Head of caudate nucleus (tissue), 42 donors: ENCODE data around the gene ATP11C.
"Not testable (repeated sequence)": the region's sequence is repeated elsewhere in the genome, so short reads cannot be mapped to it uniquely, and the experiment has no call there.

Experiments
- DNase-seq, 42 donors: peaks; one replicate each; pipeline versions ENCODE4 v3.0.0 to v3.0.0-alpha.2; 2020 to 2021; ENCODE audit warnings: mixed read lengths in 7 of 42
- intact Hi-C: fragments of 100-400 bp; cut with DNase I; formaldehyde crosslinking; loops from one replicate; pipeline ENCODE4 v1.15.0; 2022

ATP11C gene

DNA sequence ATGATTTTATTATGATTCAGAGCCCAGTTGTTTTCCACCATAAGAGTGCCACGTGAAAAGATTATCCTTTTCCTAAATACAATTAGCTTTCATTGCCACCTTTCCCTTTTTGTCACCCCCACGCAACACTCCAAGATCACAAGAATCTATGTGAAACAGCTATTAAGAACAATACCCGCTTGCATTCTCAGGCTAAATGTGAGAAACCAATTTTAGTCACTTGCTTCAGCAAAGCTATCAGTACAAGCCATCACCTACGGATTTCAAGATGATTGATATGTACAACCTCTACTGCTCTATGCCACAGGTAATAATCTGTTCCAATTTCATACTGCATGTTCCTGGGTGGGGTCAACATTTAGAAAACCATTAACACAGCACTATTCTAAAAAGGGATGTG is 2.5 kb downstream of the ATP11C start:
- DNase-seq: peak in 1 of 42 donors; percentile 2
- intact Hi-C loops: no loop called here

DNA sequence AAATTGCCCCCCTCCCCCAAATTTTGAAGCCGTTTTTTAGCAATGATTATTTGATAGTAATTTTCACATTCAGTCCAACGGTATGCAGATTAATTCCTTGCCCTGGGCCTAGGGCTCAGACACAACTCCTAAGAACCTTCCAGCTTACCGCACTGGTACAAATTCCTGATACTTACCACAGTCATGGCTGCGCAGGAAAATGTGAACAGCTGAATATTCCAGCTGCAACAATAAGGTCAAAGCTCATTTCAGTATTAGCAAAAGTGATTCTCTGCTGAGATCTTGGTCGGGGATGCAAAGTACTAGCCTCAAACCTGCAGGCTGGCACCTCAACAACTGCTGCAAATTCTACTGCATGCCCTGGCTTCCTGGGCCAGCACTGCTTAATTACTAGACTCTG is 3.0 kb downstream of the ATP11C start:
- intact Hi-C loops: no loop called here

DNA sequence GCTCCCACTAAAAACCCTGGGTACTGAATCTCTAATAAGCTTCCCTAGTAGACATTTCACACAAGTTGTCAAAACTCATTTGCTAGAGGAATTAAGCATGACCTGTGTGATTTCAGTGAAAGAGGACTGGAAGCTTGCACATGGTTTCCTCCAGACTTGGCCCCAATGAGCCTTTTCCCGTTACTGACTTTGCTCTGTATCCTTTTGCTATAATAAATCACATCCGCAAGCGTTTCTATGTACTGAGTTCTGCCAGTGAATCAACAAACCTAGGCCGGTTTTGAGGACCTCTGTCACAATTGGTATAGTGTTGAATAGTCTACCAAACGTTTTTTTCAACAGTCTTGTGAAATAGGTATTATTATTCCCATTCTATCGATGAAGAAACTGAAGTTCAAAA is 8.2 kb downstream of the ATP11C start:
- DNase-seq: no peak
- intact Hi-C loops: no loop called here

More for the DNA sequence above, 3.0 kb downstream of the ATP11C start:
- DNase-seq: no peak

DNA sequence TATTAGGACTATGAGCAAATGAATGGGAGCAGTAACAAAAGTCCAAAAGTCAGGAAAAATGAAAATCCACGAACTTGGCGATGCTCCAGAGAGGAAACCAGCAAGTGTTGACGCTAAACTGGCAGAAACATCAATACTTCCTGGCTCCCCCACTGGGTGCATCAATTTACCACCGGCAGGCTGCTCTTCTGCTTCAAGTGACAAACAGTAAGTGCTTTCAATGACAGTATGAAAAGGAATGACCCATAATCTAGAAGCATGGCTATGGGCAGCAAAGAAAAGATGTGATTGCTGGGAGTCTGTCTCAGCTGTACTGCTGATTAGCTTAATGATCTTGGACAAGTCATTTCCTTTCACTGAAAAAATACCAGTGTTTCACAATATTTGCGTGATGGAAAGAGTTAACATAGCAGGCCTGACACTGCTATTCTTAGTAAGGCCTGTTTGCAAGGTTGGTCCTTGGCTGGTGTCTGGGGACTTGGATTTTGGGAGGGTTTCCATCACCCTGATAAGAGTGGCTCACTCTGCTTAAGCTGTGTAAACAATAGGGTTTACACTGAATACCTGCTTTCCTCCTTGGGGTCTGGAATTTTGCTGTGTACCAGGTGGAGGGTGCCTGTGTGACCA is 8.7 kb downstream of the ATP11C start:
- intact Hi-C loops: no loop called here
- no peak for DNase-seq

GRCh38 chrX:139921142-139921541 is 11.7 kb downstream of the ATP11C start:
- intact Hi-C loops, DNase-seq: not testable (repeated sequence)

DNA sequence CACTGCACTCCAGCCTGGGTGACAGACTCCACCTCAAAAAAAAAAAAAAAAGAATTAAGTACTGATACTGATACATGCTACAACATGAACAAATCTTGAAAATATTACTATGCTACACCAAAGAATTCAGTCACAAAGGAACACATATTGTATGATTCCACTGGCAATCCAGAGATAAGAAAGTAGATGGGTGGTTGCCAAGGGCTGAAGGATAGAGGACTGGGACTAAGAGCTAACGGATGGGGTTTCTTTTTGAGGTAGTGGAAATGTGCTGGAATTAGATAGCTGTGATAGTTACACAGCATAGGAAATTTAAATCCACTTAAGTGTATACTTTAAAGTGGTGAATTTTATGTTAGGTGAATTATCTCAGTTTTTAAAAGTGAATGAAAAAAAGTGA is 12.5 kb downstream of the ATP11C start:
- intact Hi-C loops: no loop called here
- no peak for DNase-seq

DNA sequence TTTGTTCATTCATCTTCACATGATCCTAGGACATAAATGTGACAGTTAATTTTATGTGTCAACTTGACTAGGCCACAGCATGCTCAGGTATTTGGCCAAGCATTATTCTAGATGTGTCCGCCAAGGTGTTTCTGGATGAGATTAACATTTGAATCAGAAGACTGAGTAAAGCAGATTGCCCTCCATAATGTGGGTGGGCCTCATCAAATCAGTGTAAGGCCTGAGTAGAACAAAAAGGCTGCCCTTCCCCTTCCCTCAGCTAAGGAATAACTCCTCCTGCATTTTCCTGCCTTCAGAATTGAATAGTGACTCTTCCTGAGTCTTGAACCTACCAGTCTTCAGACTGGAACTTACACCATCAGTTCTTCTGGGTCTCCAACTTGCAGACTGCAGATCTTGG is 18.4 kb downstream of the ATP11C start:
- DNase-seq: no peak
- intact Hi-C loops: no loop called here

DNA sequence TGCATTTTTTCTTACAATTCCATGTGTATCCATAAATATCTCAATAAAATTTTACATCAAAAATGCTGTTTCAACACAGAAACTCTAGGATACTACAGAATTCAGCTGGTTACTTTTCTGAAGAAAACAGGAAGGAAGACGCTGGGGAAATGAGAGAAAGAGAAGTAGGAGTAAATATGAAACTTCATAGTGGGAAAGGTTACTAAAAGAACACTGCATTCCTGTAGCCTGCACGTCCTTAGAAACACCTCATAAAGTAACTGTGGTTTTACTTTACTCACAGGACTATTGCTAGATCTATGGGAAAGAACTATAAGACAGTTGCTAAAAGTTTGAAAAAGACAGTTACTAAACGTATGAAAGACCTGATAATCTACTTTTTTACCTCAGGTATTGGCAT is 23.1 kb downstream of the ATP11C start:
- intact Hi-C loops: no loop called here
- no peak for DNase-seq

DNA sequence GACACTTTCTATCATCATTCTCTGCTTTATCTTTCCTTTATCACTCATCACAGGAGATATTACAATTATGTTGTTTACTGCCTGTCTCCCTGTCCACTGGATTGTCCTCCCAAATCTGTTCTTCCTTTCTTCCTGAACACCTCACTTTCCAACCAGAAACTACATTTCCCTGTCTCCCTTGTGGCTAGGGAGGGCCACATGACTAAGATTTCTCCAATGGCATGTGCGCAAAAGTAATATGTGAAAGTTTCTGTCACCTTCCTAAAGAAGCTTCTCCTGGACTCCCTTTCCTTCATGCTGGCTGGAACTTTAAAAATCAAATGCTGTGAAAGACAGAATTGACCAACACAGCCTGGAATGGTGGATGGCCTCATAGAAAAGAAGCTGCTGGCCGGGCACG is 25.8 kb downstream of the ATP11C start:
- DNase-seq: no peak
- intact Hi-C loops: no loop called here

GRCh38 chrX:139905743-139906142 is 27.1 kb downstream of the ATP11C start:
- intact Hi-C loops: no loop called here

GRCh38 chrX:139905051-139905450 is 27.8 kb downstream of the ATP11C start:
- no peak for DNase-seq

More at GRCh38 chrX:139905743-139906142, 27.1 kb downstream of the ATP11C start:
- DNase-seq: no peak

DNA sequence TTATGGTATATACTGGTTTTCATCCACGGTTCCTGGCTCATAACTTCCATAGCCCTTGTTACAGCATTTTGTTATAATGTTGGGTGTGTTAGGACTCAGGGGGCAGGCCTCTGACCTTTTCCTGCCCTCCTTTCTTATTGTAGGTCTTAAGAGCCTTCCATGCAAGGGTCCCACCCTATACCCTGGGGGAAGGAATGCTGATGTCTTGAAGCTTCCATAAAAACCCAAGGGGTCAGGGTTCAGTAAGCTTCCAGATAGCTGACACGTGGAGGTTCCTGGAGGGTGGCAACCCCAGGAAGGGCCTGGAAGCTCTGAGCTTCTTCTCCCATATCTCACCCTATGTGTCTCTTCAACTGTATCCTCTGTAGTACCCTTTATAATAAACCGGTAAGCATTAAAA is 29.6 kb downstream of the ATP11C start:
- no peak for DNase-seq
- intact Hi-C loops: no loop called here

More at GRCh38 chrX:139905051-139905450, 27.8 kb downstream of the ATP11C start:
- intact Hi-C loops: no loop called here

DNA sequence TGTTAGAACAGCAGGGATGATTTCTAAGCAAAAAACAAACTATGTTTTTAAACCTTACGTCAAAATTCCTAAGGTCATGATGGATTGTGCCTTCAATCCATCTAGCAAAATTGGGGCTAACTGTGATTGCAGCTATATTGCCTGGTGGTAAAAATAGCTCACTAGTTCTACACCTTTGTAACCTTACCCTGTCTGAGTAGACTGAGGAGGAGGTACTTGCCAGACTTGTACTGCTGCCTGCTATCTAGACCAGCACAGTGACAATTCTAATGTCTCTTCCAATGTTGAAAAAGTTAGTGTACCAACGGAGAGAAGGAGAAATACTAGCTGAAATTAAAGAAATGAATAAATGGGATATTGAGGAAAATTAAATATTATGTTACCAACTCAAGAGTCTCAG is 30.3 kb downstream of the ATP11C start:
- intact Hi-C loops: no loop called here
- no peak for DNase-seq

GRCh38 chrX:139898334-139898733 is 34.5 kb downstream of the ATP11C start:
- intact Hi-C loops: no loop called here
- DNase-seq: no peak

GRCh38 chrX:139892512-139892911 is 40.3 kb downstream of the ATP11C start:
- intact Hi-C loops: no loop called here
- DNase-seq: peak in 3 of 42 donors; percentile 9 to 12 (median 11)

GRCh38 chrX:139890991-139891700 is 41.7 kb downstream of the ATP11C start:
- intact Hi-C loops: no loop called here
- no peak for DNase-seq

DNA sequence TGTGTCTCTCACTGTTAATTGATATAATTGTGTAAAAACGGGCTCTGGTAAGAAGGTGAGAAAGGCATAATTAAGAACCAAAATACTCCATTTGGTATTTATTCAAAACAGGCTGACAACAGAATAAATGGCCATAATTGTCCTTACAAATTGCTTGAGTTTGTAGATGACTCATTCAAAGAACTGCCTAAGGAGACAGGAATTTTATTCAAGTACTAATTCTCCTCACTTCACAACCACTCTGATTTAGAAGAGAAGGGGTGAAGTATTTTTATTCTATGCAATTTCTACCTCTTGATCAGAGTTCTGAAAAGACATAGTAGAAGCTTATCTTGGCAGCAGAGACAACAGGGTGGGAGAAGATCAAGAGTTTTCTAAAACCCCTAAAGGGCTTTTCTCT is 43.1 kb downstream of the ATP11C start:
- no peak for DNase-seq

DNA sequence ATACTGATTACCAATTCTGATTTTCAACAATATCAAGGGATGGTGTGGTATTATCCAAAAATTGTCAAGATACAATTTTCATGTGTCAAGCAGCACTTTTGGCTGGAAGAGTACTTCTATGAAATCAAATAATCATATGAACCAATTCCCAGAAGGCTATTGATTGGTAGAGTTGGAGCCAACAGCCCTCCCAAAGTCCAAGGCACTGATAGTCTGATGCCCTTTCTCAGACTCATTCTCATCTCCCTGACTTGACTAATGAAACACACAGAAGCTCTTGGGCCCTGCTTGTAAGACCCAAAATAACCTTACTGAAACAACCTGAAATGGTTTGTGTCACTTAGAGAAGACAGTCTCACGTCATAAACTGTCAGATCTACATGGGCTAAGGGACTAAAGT is 48.9 kb downstream of the ATP11C start:
- intact Hi-C loops: no loop called here
- no peak for DNase-seq

More for the DNA sequence above, 43.1 kb downstream of the ATP11C start:
- intact Hi-C loops: no loop called here

DNA sequence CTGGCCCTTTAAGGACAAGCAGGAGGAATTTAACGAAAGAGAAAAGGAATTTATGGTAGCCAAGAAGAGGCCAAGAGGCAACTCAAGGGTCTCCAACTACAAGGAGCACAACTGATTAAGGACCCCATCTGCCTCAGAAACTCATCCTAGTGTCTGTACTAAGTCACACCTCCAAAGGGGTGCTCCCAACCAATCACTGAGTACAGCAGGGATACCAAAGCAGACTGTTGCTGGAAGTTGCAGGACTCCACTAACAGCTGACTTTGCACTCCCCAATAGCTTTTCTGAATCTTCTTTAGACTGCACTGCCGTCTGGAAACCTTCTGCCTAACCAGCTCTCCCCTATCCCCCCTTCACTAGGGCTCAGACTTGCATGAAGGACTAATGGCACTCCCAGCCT is 50.6 kb downstream of the ATP11C start:
- intact Hi-C loops: no loop called here

DNA sequence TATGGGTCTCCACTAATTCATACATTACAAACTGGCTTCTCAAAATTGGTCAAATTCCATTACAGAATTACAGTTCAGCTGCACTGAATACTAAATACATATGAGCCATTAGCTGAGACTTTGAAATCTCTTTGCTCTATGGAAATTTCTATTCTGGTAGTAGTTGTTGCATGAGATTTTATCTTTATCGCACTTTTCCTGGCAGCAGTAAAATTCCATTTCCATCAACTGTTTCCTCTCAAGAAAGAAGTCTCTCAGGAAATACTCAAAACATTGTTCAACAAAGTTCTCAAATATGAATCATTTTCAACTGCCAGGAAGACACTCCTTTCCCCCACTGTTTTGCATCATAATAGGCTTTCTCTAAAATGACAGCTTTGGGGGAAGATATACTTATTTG is 51.3 kb downstream of the ATP11C start:
- intact Hi-C loops: no loop called here

More for the DNA sequence above, 50.6 kb downstream of the ATP11C start:
- DNase-seq: no peak

DNA sequence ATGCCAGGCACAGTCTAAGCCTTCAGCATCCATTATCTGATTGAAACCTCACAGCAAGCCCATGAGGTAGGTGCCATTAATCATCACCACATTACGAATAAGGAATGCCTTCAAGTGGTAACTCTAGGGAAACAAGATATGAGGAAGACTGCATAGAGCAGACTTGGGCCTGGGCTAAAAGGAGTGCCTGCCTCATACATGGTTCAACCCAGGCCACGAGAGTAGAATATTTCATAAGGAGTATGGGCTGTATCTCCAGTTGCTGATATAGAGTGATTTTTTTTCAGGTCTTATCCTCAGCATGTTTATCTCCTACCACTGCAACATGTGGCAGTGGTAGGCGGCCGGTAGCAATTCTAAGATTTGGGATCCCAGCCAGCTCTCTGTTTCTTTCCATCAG is 51.7 kb downstream of the ATP11C start:
- intact Hi-C loops: no loop called here
- DNase-seq: no peak

More for the DNA sequence above, 51.3 kb downstream of the ATP11C start:
- no peak for DNase-seq
